ENCODE data around the gene PTPN4. TPM values are rescaled to one million over a fixed set of nuclear protein-coding genes. Genes with fewer than 3 reads are reported as not detected.

The PTPN4 gene
- total RNA-seq, 1 donor from 2014 or later: 6.4 TPM

GRCh38 chr2:119897736-119898395 lies 138.1 kb downstream of the PTPN4 start:
- no peak overlapping the region for H3K4me3 ChIP-seq (ENCODE audit: low read depth, low read length)
- DNase-seq (ENCODE audit: low read depth): no peak
- TF ChIP-seq CTCF (conservative IDR thresholded peaks at IDR 0.05; ENCODE audit: low read depth, low read length): no peak

GRCh38 chr2:119901013-119901412 lies 141.3 kb downstream of the PTPN4 start:
- DNase-seq (ENCODE audit: low read depth): no peak
- H3K4me3 ChIP-seq (ENCODE audit: low read depth, low read length): no peak overlapping the region
- TF ChIP-seq CTCF (conservative IDR thresholded peaks at IDR 0.05; ENCODE audit: low read depth, low read length): no peak

GRCh38 chr2:119910566-119910965 lies 150.8 kb downstream of the PTPN4 start:
- H3K4me3 ChIP-seq (ENCODE audit: low read depth, low read length): no peak overlapping the region
- no peak for DNase-seq (ENCODE audit: low read depth)
- TF ChIP-seq CTCF (conservative IDR thresholded peaks at IDR 0.05; ENCODE audit: low read depth, low read length): no peak

- no peak for DNase-seq (ENCODE audit: low read depth)
- no peak for TF ChIP-seq CTCF (conservative IDR thresholded peaks at IDR 0.05; ENCODE audit: low read depth, low read length)
- no peak overlapping the region for H3K4me3 ChIP-seq (ENCODE audit: low read depth, low read length)
These were observed 154.5 kb downstream of the PTPN4 start for GRCh38 chr2:119914266-119914665.

GRCh38 chr2:119921825-119922224 lies 162.1 kb downstream of the PTPN4 start:
- TF ChIP-seq CTCF (conservative IDR thresholded peaks at IDR 0.05; ENCODE audit: low read depth, low read length): no peak
- no peak overlapping the region for H3K4me3 ChIP-seq (ENCODE audit: low read depth, low read length)
- no peak for DNase-seq (ENCODE audit: low read depth)

- no peak overlapping the region for H3K4me3 ChIP-seq (ENCODE audit: low read depth, low read length)
- DNase-seq (ENCODE audit: low read depth): no peak
- TF ChIP-seq CTCF (conservative IDR thresholded peaks at IDR 0.05; ENCODE audit: low read depth, low read length): no peak
These were observed 163.0 kb downstream of the PTPN4 start for GRCh38 chr2:119922699-119923098.

- no peak overlapping the region for H3K4me3 ChIP-seq (ENCODE audit: low read depth, low read length)
- TF ChIP-seq CTCF (conservative IDR thresholded peaks at IDR 0.05; ENCODE audit: low read depth, low read length): no peak
These were observed 169.8 kb downstream of the PTPN4 start for GRCh38 chr2:119929537-119929936.

More at GRCh38 chr2:119929537-119929936, 169.8 kb downstream of the PTPN4 start:
- DNase-seq (ENCODE audit: low read depth): no peak

Measured in epithelial cell of proximal tubule (primary cell).